ENCODE measurements around the gene CHSY3.

CHSY3 gene

GRCh38 chr5:130064484-130064883, 160.2 kb downstream of the CHSY3 start:
- Histone ChIP-seq H3K4me3 (ENCODE audit: low read depth, low read length) (no peak overlapping the region), H3K27ac (no peak overlapping the region), H3K36me3 (replicated peaks) (no peaks in the 10 kb centered on the region), H3K27me3 (replicated peaks) (no peaks in the 10 kb centered on the region)
- in situ Hi-C loops (cut with HindIII; ENCODE audit: low pct_ligation_motif_present, low sequenced_read_pairs), result no loop called here
- DNase-seq, result no peak
- TF ChIP-seq CTCF (IDR thresholded peaks at IDR 0.05; ENCODE audit: low read depth, low read length, missing control alignments), result no peak

- TF ChIP-seq CTCF (IDR thresholded peaks at IDR 0.05; ENCODE audit: low read depth, low read length, missing control alignments), result no peak
- in situ Hi-C loops (cut with HindIII; ENCODE audit: low pct_ligation_motif_present, low sequenced_read_pairs), result no loop called here
- no peak overlapping the region for H3K4me3 ChIP-seq (ENCODE audit: low read depth, low read length)
- H3K27ac ChIP-seq, result no peak overlapping the region
- H3K27me3 ChIP-seq (replicated peaks), result no peaks in the 10 kb centered on the region
- H3K36me3 ChIP-seq (replicated peaks), result no peaks in the 10 kb centered on the region
- DNase-seq, result no peak
Observed at GRCh38 chr5:130065617-130066016, 161.4 kb downstream of the CHSY3 start.

- H3K36me3 ChIP-seq (replicated peaks), result no peaks in the 10 kb centered on the region
- TF ChIP-seq CTCF (IDR thresholded peaks at IDR 0.05; ENCODE audit: low read depth, low read length, missing control alignments), result no peak
- no peak overlapping the region for H3K27ac ChIP-seq
- no peak overlapping the region for H3K4me3 ChIP-seq (ENCODE audit: low read depth, low read length)
- in situ Hi-C loops (cut with HindIII; ENCODE audit: low pct_ligation_motif_present, low sequenced_read_pairs), result no loop called here
- DNase-seq, result peak; percentile 57
- no peaks in the 10 kb centered on the region for H3K27me3 ChIP-seq (replicated peaks)
Observed at GRCh38 chr5:130066644-130067043, 162.4 kb downstream of the CHSY3 start.

- Histone ChIP-seq H3K27me3 (replicated peaks) (no peaks in the 10 kb centered on the region), H3K4me3 (ENCODE audit: low read depth, low read length) (no peak overlapping the region), H3K27ac (no peak overlapping the region), H3K36me3 (replicated peaks) (no peaks in the 10 kb centered on the region)
- DNase-seq, result no peak
- no peak for TF ChIP-seq CTCF (IDR thresholded peaks at IDR 0.05; ENCODE audit: low read depth, low read length, missing control alignments)
- in situ Hi-C loops (cut with HindIII; ENCODE audit: low pct_ligation_motif_present, low sequenced_read_pairs), result no loop called here
Observed at GRCh38 chr5:130067364-130067763, 163.1 kb downstream of the CHSY3 start.

- TF ChIP-seq CTCF (IDR thresholded peaks at IDR 0.05; ENCODE audit: low read depth, low read length, missing control alignments), result no peak
- in situ Hi-C loops (cut with HindIII; ENCODE audit: low pct_ligation_motif_present, low sequenced_read_pairs), result no loop called here
- no peaks in the 10 kb centered on the region for H3K36me3 ChIP-seq (replicated peaks)
- H3K4me3 ChIP-seq (ENCODE audit: low read depth, low read length), result no peak overlapping the region
- H3K27me3 ChIP-seq (replicated peaks), result no peaks in the 10 kb centered on the region
- DNase-seq, result no peak
- H3K27ac ChIP-seq, result no peak overlapping the region
Observed at GRCh38 chr5:130068101-130068500, 163.8 kb downstream of the CHSY3 start.

GRCh38 chr5:130068988-130069387, 164.7 kb downstream of the CHSY3 start:
- TF ChIP-seq CTCF (IDR thresholded peaks at IDR 0.05; ENCODE audit: low read depth, low read length, missing control alignments), result no peak
- H3K36me3 ChIP-seq (replicated peaks), result no peaks in the 10 kb centered on the region
- H3K27ac ChIP-seq, result no peak overlapping the region
- no peak for DNase-seq
- no peaks in the 10 kb centered on the region for H3K27me3 ChIP-seq (replicated peaks)
- in situ Hi-C loops (cut with HindIII; ENCODE audit: low pct_ligation_motif_present, low sequenced_read_pairs), result no loop called here
- no peak overlapping the region for H3K4me3 ChIP-seq (ENCODE audit: low read depth, low read length)
